ENCODE results near the gene CEND1. TPM values are rescaled to one million over a fixed set of nuclear protein-coding genes. Genes with fewer than 3 reads are reported as not detected.

Gene CEND1
- 0.26 and 1.3 TPM in 2 replicates for total RNA-seq
- 0.25 and 0.71 TPM in 2 replicates for polyA plus RNA-seq
- polyA plus RNA-seq (2012), result 5.1 and 18.3 TPM in 2 replicates
- polyA minus RNA-seq (ENCODE audit: low replicate concordance), result 0.47 and 0.93 TPM in 2 replicates

DNA sequence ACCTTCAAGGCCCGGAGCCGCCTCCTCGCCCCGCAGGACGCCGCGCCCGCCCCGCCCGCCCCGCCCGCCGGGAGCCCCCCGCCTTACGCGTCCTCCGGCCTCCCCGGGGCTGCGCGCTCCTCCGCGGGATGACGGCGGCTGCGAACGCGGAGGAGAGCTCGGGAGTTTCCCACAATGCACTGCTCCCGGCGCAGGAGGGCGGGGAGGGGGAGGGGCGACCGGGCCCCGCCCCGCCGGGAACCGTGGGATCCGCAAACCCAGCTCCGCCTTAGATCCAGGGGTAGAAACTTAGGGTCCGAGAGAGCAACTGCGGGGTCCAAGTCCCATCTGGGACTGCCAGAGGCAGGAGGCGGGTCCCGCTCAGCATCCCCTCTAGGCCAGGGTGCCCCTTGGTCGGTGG is at the start of gene CEND1:
TSS of gene CEND1 (minus strand) at position 148 of the 400 bp plus-strand sequence. CDS start 1,514 bp downstream, outside the sequence.
- peak within 1 kb of the TSS in 2 of 4 experiments; percentile 36 to 51 for H3K4me3 ChIP-seq (replicated peaks in 1 of 4; ENCODE audit: control extremely low read depth in 1 of 4, insufficient read depth in 1 of 4, low read depth in 3 of 4, low read length in 4 of 4)
- H3K4me2 ChIP-seq (ENCODE audit: extremely low read depth, insufficient read depth, low read length), result peak within 1 kb of the TSS; percentile 49
- no peaks in the 10 kb centered on the region for H3K27me3 ChIP-seq (ENCODE audit: control insufficient read depth, insufficient read depth, low read length)
- no peak within 1 kb of the TSS for H3K27ac ChIP-seq (ENCODE audit: insufficient read depth, low read length)
- no peak for TF ChIP-seq EZH2 (IDR thresholded peaks at IDR 0.05; ENCODE audit: low read length, missing control alignments)
- TF ChIP-seq, protein P1, sequence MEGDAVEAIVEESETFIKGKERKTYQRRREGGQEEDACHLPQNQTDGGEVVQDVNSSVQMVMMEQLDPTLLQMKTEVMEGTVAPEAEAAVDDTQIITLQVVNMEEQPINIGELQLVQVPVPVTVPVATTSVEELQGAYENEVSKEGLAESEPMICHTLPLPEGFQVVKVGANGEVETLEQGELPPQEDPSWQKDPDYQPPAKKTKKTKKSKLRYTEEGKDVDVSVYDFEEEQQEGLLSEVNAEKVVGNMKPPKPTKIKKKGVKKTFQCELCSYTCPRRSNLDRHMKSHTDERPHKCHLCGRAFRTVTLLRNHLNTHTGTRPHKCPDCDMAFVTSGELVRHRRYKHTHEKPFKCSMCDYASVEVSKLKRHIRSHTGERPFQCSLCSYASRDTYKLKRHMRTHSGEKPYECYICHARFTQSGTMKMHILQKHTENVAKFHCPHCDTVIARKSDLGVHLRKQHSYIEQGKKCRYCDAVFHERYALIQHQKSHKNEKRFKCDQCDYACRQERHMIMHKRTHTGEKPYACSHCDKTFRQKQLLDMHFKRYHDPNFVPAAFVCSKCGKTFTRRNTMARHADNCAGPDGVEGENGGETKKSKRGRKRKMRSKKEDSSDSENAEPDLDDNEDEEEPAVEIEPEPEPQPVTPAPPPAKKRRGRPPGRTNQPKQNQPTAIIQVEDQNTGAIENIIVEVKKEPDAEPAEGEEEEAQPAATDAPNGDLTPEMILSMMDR (conservative IDR thresholded peaks at IDR 0.05 in 1 of 2, IDR thresholded peaks at IDR 0.05 in 1 of 2; ENCODE audit: low read depth in 1 of 2, low read length in 2 of 2), result no peak
- H3K79me2 ChIP-seq (ENCODE audit: control insufficient read depth, insufficient read depth, low read length), result peaks cover 4% of the 10 kb centered on the region
- no peak within 1 kb of the TSS for H3K9ac ChIP-seq (ENCODE audit: insufficient read depth, low read length)
- no peak within 1 kb of the TSS for H2AFZ ChIP-seq (ENCODE audit: low read length)
- peaks cover 13% of the 10 kb centered on the region for H3K36me3 ChIP-seq (ENCODE audit: control insufficient read depth, insufficient read depth, low read length)
- H3K9me3 ChIP-seq (ENCODE audit: control insufficient read depth, insufficient read depth, low read depth, low read length), result no peaks in the 10 kb centered on the region
- no peaks in the 10 kb centered on the region for H3K4me1 ChIP-seq (ENCODE audit: control insufficient read depth, extremely low read depth, insufficient read depth, low read length)
- DNase-seq (ENCODE audit: low read depth in 2 of 2), result peak; percentile 34 to 56
- H4K20me1 ChIP-seq (ENCODE audit: control insufficient read depth, extremely low read depth, insufficient read depth, low read length), result no peaks in the 10 kb centered on the region

DNA sequence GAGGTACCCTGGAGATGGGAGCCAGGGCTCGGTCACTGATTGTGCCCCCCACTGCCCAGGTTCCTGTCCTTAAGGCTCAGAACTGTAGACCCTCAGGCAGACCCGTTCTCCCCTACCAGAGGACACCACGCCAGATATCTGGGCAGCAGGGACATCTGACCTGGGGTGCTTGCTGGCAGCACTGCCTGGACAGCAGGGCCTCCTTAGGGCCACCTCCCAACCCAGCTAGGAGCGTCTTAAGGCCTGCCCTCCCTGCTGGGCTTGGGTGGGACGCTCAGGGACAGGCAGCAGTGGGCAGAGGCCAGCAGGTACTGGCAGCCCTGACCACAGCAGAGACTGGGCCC is 49.4 kb upstream of the CEND1 start:
- Histone ChIP-seq H3K36me3 (ENCODE audit: control insufficient read depth, insufficient read depth, low read length) (peaks cover 45% of the 10 kb centered on the region), H3K27ac (ENCODE audit: insufficient read depth, low read length) (peak overlapping the region; percentile 28), H3K27me3 (ENCODE audit: control insufficient read depth, insufficient read depth, low read length) (no peaks in the 10 kb centered on the region), H2AFZ (ENCODE audit: low read length) (no peak overlapping the region), H4K20me1 (ENCODE audit: control insufficient read depth, extremely low read depth, insufficient read depth, low read length) (peaks cover 5% of the 10 kb centered on the region), H3K4me2 (ENCODE audit: extremely low read depth, insufficient read depth, low read length) (no peak overlapping the region), H3K4me1 (ENCODE audit: control insufficient read depth, extremely low read depth, insufficient read depth, low read length) (peaks cover 23% of the 10 kb centered on the region), H3K9ac (ENCODE audit: insufficient read depth, low read length) (no peak overlapping the region), H3K4me3 (replicated peaks in 1 of 4; ENCODE audit: control extremely low read depth in 1 of 4, insufficient read depth in 1 of 4, low read depth in 3 of 4, low read length in 4 of 4) (no peak overlapping the region), H3K9me3 (ENCODE audit: control insufficient read depth, insufficient read depth, low read depth, low read length) (no peaks in the 10 kb centered on the region), H3K79me2 (ENCODE audit: control insufficient read depth, insufficient read depth, low read length) (peaks cover 75% of the 10 kb centered on the region)
- TF ChIP-seq EZH2 (IDR thresholded peaks at IDR 0.05; ENCODE audit: low read length, missing control alignments), result no peak
- TF ChIP-seq, protein P1 (conservative IDR thresholded peaks at IDR 0.05 in 1 of 2, IDR thresholded peaks at IDR 0.05 in 1 of 2; ENCODE audit: low read depth in 1 of 2, low read length in 2 of 2), result no peak
- DNase-seq (ENCODE audit: low read depth in 2 of 2), result no peak

DNA sequence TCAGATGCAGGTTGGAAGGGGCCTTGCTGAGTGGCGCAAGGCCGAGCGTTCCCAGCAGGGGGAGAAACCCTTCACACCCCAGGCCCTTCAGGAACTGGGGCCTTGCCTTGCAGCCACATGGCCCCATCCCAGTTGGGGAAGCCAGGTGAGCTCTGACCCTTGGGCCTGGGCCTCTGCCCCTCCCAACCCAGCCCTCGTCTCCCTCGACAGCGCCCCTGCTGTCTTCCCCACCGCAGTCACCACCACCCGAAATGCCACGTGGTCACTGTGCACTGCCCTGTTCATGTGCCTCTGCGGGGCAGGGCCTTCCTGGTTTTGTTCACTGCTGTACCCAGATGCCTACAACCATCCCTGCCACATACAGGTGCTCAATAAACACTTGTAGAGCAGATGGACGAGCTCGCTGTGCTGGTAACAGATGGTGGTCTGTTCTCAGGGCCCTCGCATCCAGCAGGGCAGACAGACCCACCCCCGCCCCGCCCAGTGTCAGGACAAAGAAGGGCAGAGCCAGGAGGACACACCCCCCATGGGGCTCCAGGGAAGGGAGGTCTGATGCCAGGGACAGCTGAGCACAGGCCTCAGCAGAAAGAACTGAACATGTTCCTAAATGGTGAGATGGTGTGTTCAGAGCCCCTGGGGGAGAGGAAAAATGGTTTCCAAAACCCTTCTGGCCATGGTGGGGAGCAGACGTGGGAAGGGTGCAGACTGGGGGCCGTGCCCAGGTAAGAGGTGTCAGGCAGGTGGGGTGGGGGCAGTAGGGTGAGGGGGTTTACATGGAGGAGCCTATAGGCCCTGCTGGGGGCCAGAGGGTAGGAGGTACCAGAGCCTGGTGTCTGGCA is 48.8 kb upstream of the CEND1 start:
- H3K4me1 ChIP-seq (ENCODE audit: control insufficient read depth, extremely low read depth, insufficient read depth, low read length), result peaks cover 26% of the 10 kb centered on the region
- no peak for DNase-seq (ENCODE audit: low read depth in 2 of 2)
- no peak for TF ChIP-seq EZH2 (IDR thresholded peaks at IDR 0.05; ENCODE audit: low read length, missing control alignments)
- TF ChIP-seq, protein P1 (conservative IDR thresholded peaks at IDR 0.05 in 1 of 2, IDR thresholded peaks at IDR 0.05 in 1 of 2; ENCODE audit: low read depth in 1 of 2, low read length in 2 of 2), result peak in 1 of 2 donors; percentile 18
- no peaks in the 10 kb centered on the region for H3K27me3 ChIP-seq (ENCODE audit: control insufficient read depth, insufficient read depth, low read length)
- H3K36me3 ChIP-seq (ENCODE audit: control insufficient read depth, insufficient read depth, low read length), result peaks cover 45% of the 10 kb centered on the region
- peak overlapping the region; percentile 28 for H3K27ac ChIP-seq (ENCODE audit: insufficient read depth, low read length)
- H3K4me3 ChIP-seq (replicated peaks in 1 of 4; ENCODE audit: control extremely low read depth in 1 of 4, insufficient read depth in 1 of 4, low read depth in 3 of 4, low read length in 4 of 4), result no peak overlapping the region
- peaks cover 5% of the 10 kb centered on the region for H4K20me1 ChIP-seq (ENCODE audit: control insufficient read depth, extremely low read depth, insufficient read depth, low read length)
- H3K4me2 ChIP-seq (ENCODE audit: extremely low read depth, insufficient read depth, low read length), result no peak overlapping the region
- H3K9me3 ChIP-seq (ENCODE audit: control insufficient read depth, insufficient read depth, low read depth, low read length), result no peaks in the 10 kb centered on the region
- peaks cover 78% of the 10 kb centered on the region for H3K79me2 ChIP-seq (ENCODE audit: control insufficient read depth, insufficient read depth, low read length)
- H2AFZ ChIP-seq (ENCODE audit: low read length), result no peak overlapping the region
- H3K9ac ChIP-seq (ENCODE audit: insufficient read depth, low read length), result no peak overlapping the region
